Neural progenitor cell (in vitro differentiated cells): ENCODE data around the gene GHRHR. TPM values are rescaled to one million over a fixed set of nuclear protein-coding genes. Genes with fewer than 3 reads are reported as not detected.

Experiments used
- DNase-seq: peaks from one replicate; pipeline ENCODE4 v3.0.0-alpha.2; 2016; ENCODE audit warnings: low spot score
- H2AFZ ChIP-seq: fragments of 200-600 bp; sonication (generic); replicated peaks from 2 replicates; pipeline ENCODE4 v1.6.1; 2016; ENCODE audit warnings: antibody characterized with exemption
- H3F3A ChIP-seq: fragments of 200-600 bp; sonication (generic); 2 replicates; pipeline ENCODE4 v1.6.1; 2016; ENCODE audit warnings: antibody characterized with exemption, low read depth
- H3K27ac ChIP-seq: fragments of 200-600 bp; sonication (generic); 2 replicates; pipeline ENCODE4 v1.5.1; 2016; ENCODE audit warnings: mild to moderate bottlenecking
- H3K27me3 ChIP-seq: fragments of 200-600 bp; sonication (generic); 2 replicates; pipeline ENCODE4 v1.6.1; 2016; ENCODE audit warnings: mild to moderate bottlenecking, moderate library complexity
- H3K36me3 ChIP-seq: fragments of 200-600 bp; sonication (generic); 2 replicates; pipeline ENCODE4 v1.5.1; 2016
- H3K4me1 ChIP-seq: fragments of 200-600 bp; sonication (generic); 2 replicates; pipeline ENCODE4 v1.6.1; 2016; ENCODE audit warnings: mixed run types
- H3K4me2 ChIP-seq: fragments of 200-600 bp; sonication (generic); 2 replicates; pipeline ENCODE4 v1.6.1; 2016
- H3K4me3 ChIP-seq: fragments of 200-600 bp; sonication (generic); 2 replicates; pipeline ENCODE4 v1.5.1; 2016
- H3K79me2 ChIP-seq: fragments of 200-600 bp; sonication (generic); 2 replicates; pipeline ENCODE4 v1.6.1; 2016; ENCODE audit warnings: low read depth
- H3K9ac ChIP-seq: fragments of 200-600 bp; sonication (generic); 2 replicates; pipeline ENCODE4 v1.6.1; 2016
- H3K9me3 ChIP-seq: fragments of 200-600 bp; sonication (generic); 2 replicates; pipeline ENCODE4 v1.5.1; 2016; ENCODE audit warnings: low read depth
- H4K20me1 ChIP-seq: fragments of 200-600 bp; sonication (generic); 2 replicates; pipeline ENCODE4 v1.6.1; 2016; ENCODE audit warnings: low read depth
- H3K27ac Mint-ChIP-seq: 3 replicates; pipeline ENCODE4 v1.8.0; 2021; ENCODE audit warnings: mixed read lengths
- H3K27me3 Mint-ChIP-seq: 2 replicates; pipeline ENCODE4 v1.8.0; 2022; ENCODE audit warnings: low read depth, mild to moderate bottlenecking, inconsistent platforms, moderate library complexity, mixed read lengths; ENCODE audit not compliant: insufficient read depth
- H3K36me3 Mint-ChIP-seq: 3 replicates; pipeline ENCODE4 v1.8.0; 2021; ENCODE audit warnings: mixed read lengths
- H3K4me1 Mint-ChIP-seq: 3 replicates; pipeline ENCODE4 v1.8.0; 2021; ENCODE audit warnings: mixed read lengths
- H3K4me3 Mint-ChIP-seq: 3 replicates; pipeline ENCODE4 v1.8.0; 2021; ENCODE audit warnings: mild to moderate bottlenecking, moderate library complexity, mixed read lengths
- H3K9me3 Mint-ChIP-seq: 3 replicates; pipeline ENCODE4 v1.8.0; 2020; ENCODE audit warnings: mixed read lengths
- CTCF ChIP-seq: fragments of 200-600 bp; sonication (generic); IDR thresholded peaks from 2 replicates; pipeline ENCODE4 v1.5.1; 2017; ENCODE audit warnings: antibody characterized with exemption, mild to moderate bottlenecking
- EZH2 ChIP-seq: fragments of 200-600 bp; sonication (generic); IDR thresholded peaks from 2 replicates; pipeline ENCODE4 v1.6.1; 2017; ENCODE audit warnings: antibody characterized with exemption, mild to moderate bottlenecking, moderate library complexity
- EZH2phosphoT487 ChIP-seq: fragments of 200-600 bp; sonication (generic); IDR thresholded peaks from 2 replicates; pipeline ENCODE4 v1.6.1; 2017; ENCODE audit warnings: antibody characterized with exemption
- total RNA-seq: library from RNA; depleted of rRNA; stranded (reverse); fragments of >200 nt; gene quantifications from 2 replicates; pipeline ENCODE4 v1.2.3, GENCODE V29; 2015; ENCODE audit warnings: low replicate concordance

The GHRHR gene
- total RNA-seq, 1 donor from 2014 or later: not detected

- TF ChIP-seq EZH2 (no peak), CTCF (no peak), EZH2phosphoT487 (no peak)
- Histone ChIP-seq H3K4me3 (no peak overlapping the region), H3K9me3 (no peaks in the 10 kb centered on the region), H3K9ac (no peak overlapping the region), H2AFZ (no peak overlapping the region), H3K27ac (no peak overlapping the region), H4K20me1 (no peaks in the 10 kb centered on the region), H3F3A (no peaks in the 10 kb centered on the region), H3K27me3 (no peaks in the 10 kb centered on the region), H3K36me3 (no peaks in the 10 kb centered on the region), H3K79me2 (no peaks in the 10 kb centered on the region), H3K4me2 (no peak overlapping the region), H3K4me1 (no peaks in the 10 kb centered on the region)
- Mint-ChIP-seq H3K27me3 (peaks cover 8% of the 10 kb centered on the region), H3K9me3 (no peaks in the 10 kb centered on the region), H3K36me3 (no peaks in the 10 kb centered on the region), H3K27ac (no peak overlapping the region), H3K4me1 (no peaks in the 10 kb centered on the region), H3K4me3 (no peak overlapping the region)
- DNase-seq: no peak
These were observed 2.1 kb downstream of the GHRHR start for GRCh38 chr7:30965883-30966282.

DNA sequence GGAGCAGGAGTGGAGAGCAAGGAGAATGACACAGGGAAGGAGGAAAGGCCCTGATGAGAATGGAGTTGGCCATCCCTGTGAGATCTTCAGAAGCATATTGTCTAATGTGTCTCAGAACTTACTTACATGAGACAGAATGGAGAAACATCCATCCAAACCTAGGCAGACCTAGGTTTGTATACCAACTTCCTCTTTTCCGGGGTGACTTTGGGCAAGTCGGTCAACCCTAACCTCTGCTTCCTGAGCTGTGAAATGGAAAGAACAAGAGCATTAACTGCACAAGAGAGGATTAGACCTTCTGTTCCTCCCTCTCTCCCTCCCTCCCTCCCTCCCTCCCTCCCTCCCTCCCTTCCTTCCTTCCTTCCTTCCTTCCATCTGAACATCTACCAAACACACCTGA is 4.5 kb downstream of the GHRHR start:
- H3F3A ChIP-seq: no peaks in the 10 kb centered on the region
- H3K27me3 Mint-ChIP-seq: peaks cover 6% of the 10 kb centered on the region
- H3K9me3 ChIP-seq: no peaks in the 10 kb centered on the region
- no peak overlapping the region for H3K9ac ChIP-seq
- peaks cover 3% of the 10 kb centered on the region for H3K4me1 Mint-ChIP-seq
- H2AFZ ChIP-seq: no peak overlapping the region
- no peaks in the 10 kb centered on the region for H3K36me3 Mint-ChIP-seq
- H3K36me3 ChIP-seq: no peaks in the 10 kb centered on the region
- DNase-seq: no peak
- H3K79me2 ChIP-seq: no peaks in the 10 kb centered on the region
- H3K27ac ChIP-seq: no peak overlapping the region
- no peak overlapping the region for H3K4me3 Mint-ChIP-seq
- TF ChIP-seq EZH2 (no peak), CTCF (no peak), EZH2phosphoT487 (no peak)
- H3K9me3 Mint-ChIP-seq: no peaks in the 10 kb centered on the region
- no peak overlapping the region for H3K4me2 ChIP-seq
- H3K4me3 ChIP-seq: no peak overlapping the region
- no peaks in the 10 kb centered on the region for H4K20me1 ChIP-seq
- H3K27me3 ChIP-seq: peaks cover 15% of the 10 kb centered on the region
- H3K27ac Mint-ChIP-seq: no peak overlapping the region
- no peaks in the 10 kb centered on the region for H3K4me1 ChIP-seq

DNA sequence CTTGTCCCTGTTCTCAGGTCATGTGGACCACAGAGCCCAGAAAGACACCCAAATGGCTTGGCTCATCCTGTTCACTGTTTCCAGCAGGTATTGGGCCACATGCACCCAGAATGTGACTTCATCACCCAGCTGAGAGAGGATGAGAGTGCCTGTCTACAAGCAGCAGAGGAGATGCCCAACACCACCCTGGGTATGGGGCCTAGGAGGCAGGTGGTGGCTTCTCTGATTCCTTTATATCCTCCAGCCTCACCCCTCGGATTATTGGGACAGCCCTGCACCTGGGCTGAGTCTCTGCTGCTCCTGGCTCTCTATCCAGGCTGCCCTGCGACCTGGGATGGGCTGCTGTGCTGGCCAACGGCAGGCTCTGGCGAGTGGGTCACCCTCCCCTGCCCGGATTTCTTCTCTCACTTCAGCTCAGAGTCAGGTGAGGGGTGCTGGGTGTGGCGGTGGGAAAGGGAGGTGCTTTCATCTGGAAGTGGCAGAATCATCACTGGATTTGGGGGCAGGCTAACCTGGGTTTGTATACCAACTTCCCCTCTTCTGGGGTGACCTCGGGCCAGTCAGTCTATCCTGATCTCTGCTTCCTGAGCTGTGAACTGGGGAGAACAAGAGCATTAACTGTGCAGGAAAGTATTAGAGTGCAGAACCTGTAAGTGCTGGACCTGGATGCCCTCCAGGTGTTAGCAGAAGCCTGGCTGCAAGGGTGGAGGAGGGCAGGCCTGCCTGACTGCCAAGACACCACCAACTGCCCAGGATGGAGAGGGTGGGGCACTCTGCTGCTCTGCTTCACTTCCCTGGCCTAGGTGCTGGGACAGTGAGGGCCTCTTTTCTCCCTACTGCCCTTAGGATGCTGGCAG is 5.2 kb downstream of the GHRHR start:
- peaks cover 3% of the 10 kb centered on the region for H3K4me1 Mint-ChIP-seq
- no peak overlapping the region for H3K4me3 ChIP-seq
- no peaks in the 10 kb centered on the region for H3K9me3 ChIP-seq
- no peak overlapping the region for H3K27ac Mint-ChIP-seq
- no peak overlapping the region for H3K4me2 ChIP-seq
- peaks cover 15% of the 10 kb centered on the region for H3K27me3 ChIP-seq
- no peak overlapping the region for H3K9ac ChIP-seq
- no peaks in the 10 kb centered on the region for H3K36me3 Mint-ChIP-seq
- H3K4me1 ChIP-seq: no peaks in the 10 kb centered on the region
- TF ChIP-seq EZH2phosphoT487: no peak
- no peak for TF ChIP-seq CTCF
- TF ChIP-seq EZH2: no peak
- no peaks in the 10 kb centered on the region for H4K20me1 ChIP-seq
- no peaks in the 10 kb centered on the region for H3K36me3 ChIP-seq
- no peak overlapping the region for H3K27ac ChIP-seq
- H3K9me3 Mint-ChIP-seq: no peaks in the 10 kb centered on the region
- H2AFZ ChIP-seq: no peak overlapping the region
- no peak overlapping the region for H3K4me3 Mint-ChIP-seq
- no peak for DNase-seq
- peaks cover 6% of the 10 kb centered on the region for H3K27me3 Mint-ChIP-seq
- no peaks in the 10 kb centered on the region for H3K79me2 ChIP-seq
- H3F3A ChIP-seq: no peaks in the 10 kb centered on the region
